Ectodermal cell (in vitro differentiated cells): Measurements from ENCODE around the gene FAM20C.

Experiments used
- H3K27ac ChIP-seq: 2 replicates; pipeline ENCODE4 v1.7.0; 2013; ENCODE audit warnings: mild to moderate bottlenecking, low read depth, low read length; ENCODE audit not compliant: insufficient read depth, poor library complexity, severe bottlenecking
- H3K27me3 ChIP-seq: 2 replicates; pipeline ENCODE4 v1.7.0; 2013; ENCODE audit warnings: mild to moderate bottlenecking, low read length; ENCODE audit not compliant: insufficient read depth, control insufficient read depth, poor library complexity, severe bottlenecking
- H3K36me3 ChIP-seq: one replicate; pipeline ENCODE4 v1.7.0; 2013; ENCODE audit warnings: low read length; ENCODE audit not compliant: control insufficient read depth, insufficient read depth
- H3K4me1 ChIP-seq: one replicate; pipeline ENCODE4 v1.7.0; 2013; ENCODE audit warnings: low read length; ENCODE audit not compliant: control insufficient read depth, insufficient read depth
- H3K4me3 ChIP-seq: 2 replicates; pipeline ENCODE4 v1.7.0; 2013; ENCODE audit warnings: low read depth, low read length, control low read depth; ENCODE audit not compliant: insufficient read depth
- H3K9me3 ChIP-seq: 2 replicates; pipeline ENCODE4 v1.7.0; 2013; ENCODE audit warnings: mild to moderate bottlenecking, low read length, moderate library complexity; ENCODE audit not compliant: control insufficient read depth
- WGBS, 2 experiments: methylation state at CpG; one replicate each; pipeline ENCODE4 v1.1.7; 2013; ENCODE audit warnings: missing lambda C conversion rate in 2 of 2; 5-methylcytosine and 5-hydroxymethylcytosine counted together

Gene FAM20C

DNA sequence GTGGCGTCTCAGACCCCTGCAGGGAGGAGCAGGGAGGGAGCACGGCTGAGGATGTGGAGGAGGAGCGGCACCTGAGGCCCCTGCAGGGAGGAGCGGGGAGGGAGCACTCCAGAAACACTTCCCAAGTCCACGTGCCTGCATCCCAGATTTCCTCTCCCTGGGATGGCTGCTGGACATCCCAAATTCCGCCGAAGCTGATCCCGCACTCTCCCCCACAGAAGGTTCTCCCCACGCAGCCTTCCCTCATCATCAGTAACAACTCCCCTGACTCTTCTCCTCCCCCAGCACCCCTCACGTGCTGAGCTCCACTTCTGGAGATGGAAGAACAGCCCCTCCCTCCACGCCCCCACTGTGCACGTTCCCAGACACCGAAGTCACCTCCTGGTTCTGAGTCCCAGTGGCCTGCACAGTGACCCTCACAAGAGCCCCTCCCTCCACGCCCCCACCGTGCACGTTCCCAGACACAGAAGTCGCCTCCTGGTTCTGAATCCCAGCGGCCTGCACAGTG lies 79.8 kb downstream of the FAM20C start:
- no peaks in the 10 kb centered on the region for H3K27me3 ChIP-seq
- no peak overlapping the region for H3K4me3 ChIP-seq
- no peak overlapping the region for H3K27ac ChIP-seq
- no peaks in the 10 kb centered on the region for H3K9me3 ChIP-seq
- no peaks in the 10 kb centered on the region for H3K36me3 ChIP-seq
- H3K4me1 ChIP-seq = no peaks in the 10 kb centered on the region
- 87% methylated on average over 18 of the region's 18 CpGs for WGBS, 2 experiments

DNA sequence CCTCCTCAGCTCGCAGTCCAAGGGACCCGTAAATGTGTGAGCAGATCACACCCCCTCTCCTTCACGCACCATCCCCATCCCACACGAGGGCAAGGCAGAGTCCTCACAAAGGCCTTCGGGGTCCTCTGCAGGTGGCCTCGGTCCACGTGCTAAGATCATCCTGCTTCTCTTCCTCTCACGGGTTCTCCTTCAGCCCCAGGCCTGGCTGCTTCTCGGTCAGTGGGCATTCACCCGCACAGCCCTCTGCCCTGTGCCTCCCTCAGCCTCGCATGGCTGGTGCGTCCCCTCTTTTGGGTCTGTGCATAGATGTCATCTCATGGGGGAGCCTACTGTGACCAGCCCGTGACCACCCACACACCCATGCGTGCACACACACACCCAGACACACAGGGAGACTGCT lies 80.3 kb downstream of the FAM20C start:
- no peaks in the 10 kb centered on the region for H3K4me1 ChIP-seq
- H3K27me3 ChIP-seq = no peaks in the 10 kb centered on the region
- no peaks in the 10 kb centered on the region for H3K9me3 ChIP-seq
- H3K4me3 ChIP-seq = no peak overlapping the region
- no peak overlapping the region for H3K27ac ChIP-seq
- 80% methylated on average over 14 of the region's 14 CpGs for WGBS, 2 experiments
- H3K36me3 ChIP-seq = no peaks in the 10 kb centered on the region

DNA sequence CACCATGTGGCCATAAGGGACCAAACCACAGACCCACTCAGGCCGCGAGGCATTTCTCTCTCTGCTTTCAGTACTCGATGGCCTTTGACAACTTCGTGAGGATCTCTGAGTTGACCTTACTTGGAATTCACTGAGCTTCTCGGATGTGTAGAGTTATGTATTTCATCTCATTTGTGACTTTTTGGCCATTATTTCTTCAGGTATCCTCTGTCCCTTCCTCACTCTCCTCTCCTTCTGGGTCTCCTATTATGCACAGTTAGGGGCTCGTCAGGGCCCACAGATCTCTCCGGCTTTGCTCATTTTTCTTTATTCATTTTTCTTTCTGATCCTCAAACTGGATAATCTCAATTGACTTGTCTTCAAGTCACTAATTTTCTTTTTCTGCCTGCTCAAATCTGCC lies 81.0 kb downstream of the FAM20C start:
- Histone ChIP-seq H3K4me1 (no peaks in the 10 kb centered on the region), H3K9me3 (no peaks in the 10 kb centered on the region), H3K4me3 (no peak overlapping the region), H3K27ac (no peak overlapping the region), H3K36me3 (no peaks in the 10 kb centered on the region), H3K27me3 (no peaks in the 10 kb centered on the region)
- 93 to 94% methylated on average over 7 of the region's 7 CpGs for WGBS, 2 experiments

DNA sequence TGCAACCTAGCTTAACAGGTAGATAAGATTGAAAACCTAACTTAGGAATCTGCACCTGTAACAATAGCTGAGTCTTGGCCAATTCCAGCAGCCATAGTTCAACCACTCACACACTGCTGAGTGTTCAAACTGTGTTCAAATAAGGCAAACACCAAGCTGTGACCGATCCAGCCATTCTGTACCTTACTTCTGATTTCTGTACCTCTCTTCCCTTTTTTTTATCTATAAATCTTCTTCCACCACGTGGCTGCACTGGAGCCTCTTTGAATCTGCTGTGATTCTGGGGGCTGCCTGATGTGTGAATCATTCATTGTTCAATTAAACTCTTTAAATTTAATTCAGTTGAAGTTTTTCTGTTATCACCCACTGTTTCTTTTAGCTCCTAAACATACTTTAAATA lies 81.9 kb downstream of the FAM20C start:
- 44 to 51% methylated on average over 2 of the region's 2 CpGs for WGBS, 2 experiments
- Histone ChIP-seq H3K4me1 (no peaks in the 10 kb centered on the region), H3K4me3 (no peak overlapping the region), H3K36me3 (no peaks in the 10 kb centered on the region), H3K27me3 (no peaks in the 10 kb centered on the region), H3K9me3 (no peaks in the 10 kb centered on the region), H3K27ac (no peak overlapping the region)

DNA sequence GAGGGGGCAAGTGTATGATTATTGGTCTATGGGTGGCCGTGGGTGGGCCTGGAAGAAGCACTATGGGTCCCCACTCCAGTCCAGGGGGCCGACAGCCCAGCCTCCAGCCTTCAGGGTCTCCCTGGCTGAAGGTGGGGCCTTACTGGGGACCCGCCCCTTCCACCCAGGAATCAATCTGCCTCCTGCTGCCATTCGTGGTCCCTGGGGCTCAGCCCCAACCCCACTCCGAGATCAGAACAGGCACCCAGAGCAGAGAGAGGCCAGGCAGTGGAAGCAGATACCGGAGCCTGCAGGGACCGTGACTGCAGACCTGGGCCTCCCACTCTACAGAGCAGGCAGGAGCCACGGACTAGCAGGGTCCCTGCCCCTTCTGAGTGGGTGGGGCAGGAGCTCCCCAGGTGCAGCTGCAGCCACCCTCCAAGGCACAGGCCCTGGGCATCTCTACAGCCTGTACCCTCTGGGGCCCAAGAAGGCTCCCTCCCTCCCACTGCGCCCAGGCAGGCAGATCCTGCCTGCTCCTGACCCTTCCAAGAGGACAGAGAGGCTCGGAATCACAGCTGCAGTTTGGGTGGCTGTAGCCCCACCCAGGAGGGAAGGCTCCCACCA lies 84.0 kb downstream of the FAM20C start:
- H3K4me1 ChIP-seq = no peaks in the 10 kb centered on the region
- H3K27me3 ChIP-seq = no peaks in the 10 kb centered on the region
- no peaks in the 10 kb centered on the region for H3K9me3 ChIP-seq
- no peaks in the 10 kb centered on the region for H3K36me3 ChIP-seq
- 85 to 86% methylated on average over 10 of the region's 10 CpGs for WGBS, 2 experiments
- no peak overlapping the region for H3K27ac ChIP-seq
- no peak overlapping the region for H3K4me3 ChIP-seq

DNA sequence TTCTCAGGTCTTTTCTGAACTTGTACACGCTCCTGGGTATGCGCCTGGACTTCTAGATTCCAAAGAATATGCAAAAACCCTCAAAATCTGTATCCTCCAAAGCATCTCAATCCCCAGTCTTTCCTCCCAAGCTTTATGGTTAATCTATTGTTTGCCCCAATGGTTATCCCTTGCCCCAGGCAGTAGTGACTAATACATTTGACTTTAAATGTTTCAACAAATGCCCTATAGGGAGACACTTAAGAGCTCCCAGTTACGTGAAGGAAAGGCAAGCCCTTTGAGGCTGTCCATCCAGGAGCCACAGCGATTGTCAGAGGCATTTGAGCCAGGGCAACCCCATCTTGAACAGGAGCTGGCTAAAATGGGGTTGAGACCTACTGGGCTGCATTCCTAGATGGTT lies 84.9 kb downstream of the FAM20C start:
- H3K9me3 ChIP-seq = no peaks in the 10 kb centered on the region
- H3K27ac ChIP-seq = no peak overlapping the region
- H3K27me3 ChIP-seq = no peaks in the 10 kb centered on the region
- no peaks in the 10 kb centered on the region for H3K36me3 ChIP-seq
- H3K4me3 ChIP-seq = no peak overlapping the region
- H3K4me1 ChIP-seq = no peaks in the 10 kb centered on the region
- WGBS, 2 experiments = 89 to 91% methylated on average over 4 of the region's 4 CpGs

DNA sequence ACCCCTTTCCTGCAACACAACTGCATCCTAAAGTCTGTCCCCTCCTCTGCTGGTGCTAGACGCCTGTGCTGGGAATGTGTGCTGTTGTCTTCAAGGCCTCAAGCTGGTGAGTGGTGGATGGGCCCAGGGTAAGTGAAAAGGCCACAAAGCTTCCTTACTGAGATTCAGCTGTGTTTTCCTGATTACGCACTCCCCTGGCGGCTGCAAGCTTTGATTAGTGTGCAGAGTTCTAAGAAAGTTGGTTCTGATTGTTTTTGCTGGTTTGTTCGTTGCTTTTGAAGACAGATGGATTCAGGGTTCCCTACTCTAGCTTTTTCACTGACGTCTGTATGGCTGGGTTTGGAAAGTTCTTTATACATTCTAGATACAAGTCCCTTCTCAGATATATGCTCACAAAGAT lies 85.7 kb downstream of the FAM20C start:
- Histone ChIP-seq H3K27me3 (no peaks in the 10 kb centered on the region), H3K27ac (no peak overlapping the region), H3K4me1 (no peaks in the 10 kb centered on the region), H3K36me3 (no peaks in the 10 kb centered on the region), H3K4me3 (no peak overlapping the region), H3K9me3 (no peaks in the 10 kb centered on the region)
- WGBS, 2 experiments = 91% methylated on average over 5 of the region's 5 CpGs

DNA sequence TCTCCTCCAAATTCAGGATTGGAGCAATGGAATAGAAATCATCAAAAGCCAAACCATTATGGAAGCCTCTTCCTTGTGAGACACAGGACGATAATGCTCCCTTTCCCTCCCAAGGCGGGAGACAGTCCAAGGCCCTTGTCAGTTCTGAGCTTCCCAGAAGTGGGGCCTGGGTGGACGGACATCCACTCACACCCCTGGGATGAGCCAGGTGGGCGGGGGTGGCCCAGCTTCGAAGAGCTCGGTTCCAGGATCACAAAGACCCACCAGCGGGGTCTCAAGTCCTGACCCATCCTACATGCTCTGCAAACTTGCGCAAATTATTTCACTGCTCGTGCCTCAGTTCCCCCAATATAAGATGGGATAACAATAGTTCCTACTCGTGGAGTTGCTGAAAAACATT lies 87.5 kb downstream of the FAM20C start:
- H3K36me3 ChIP-seq = no peaks in the 10 kb centered on the region
- no peak overlapping the region for H3K4me3 ChIP-seq
- WGBS, 2 experiments = 87 to 90% methylated on average over 10 of the region's 10 CpGs
- no peak overlapping the region for H3K27ac ChIP-seq
- no peaks in the 10 kb centered on the region for H3K4me1 ChIP-seq
- H3K27me3 ChIP-seq = no peaks in the 10 kb centered on the region
- H3K9me3 ChIP-seq = no peaks in the 10 kb centered on the region

DNA sequence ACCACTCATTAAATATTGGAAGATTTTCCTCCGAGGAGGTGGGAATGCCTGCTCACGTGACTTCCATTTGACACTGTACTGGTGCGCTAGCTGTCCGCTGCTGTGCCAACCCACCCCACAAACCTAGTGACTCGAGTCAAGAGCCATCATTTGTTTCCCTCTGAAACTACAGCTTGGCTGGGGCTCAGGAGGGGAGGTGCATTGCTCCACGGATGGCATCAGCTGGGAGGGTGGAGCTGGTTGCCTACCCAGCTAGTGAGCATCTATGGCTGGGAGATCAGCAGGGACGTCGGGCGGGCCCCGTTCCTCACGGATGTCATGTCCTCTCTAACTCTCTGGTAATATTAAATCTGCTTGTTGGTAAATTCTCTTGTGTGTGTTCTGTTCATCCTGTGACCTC lies 88.1 kb downstream of the FAM20C start:
- no peak overlapping the region for H3K27ac ChIP-seq
- no peak overlapping the region for H3K4me3 ChIP-seq
- H3K36me3 ChIP-seq = no peaks in the 10 kb centered on the region
- no peaks in the 10 kb centered on the region for H3K4me1 ChIP-seq
- no peaks in the 10 kb centered on the region for H3K9me3 ChIP-seq
- 86% methylated on average over 11 of the region's 11 CpGs for WGBS, 2 experiments
- H3K27me3 ChIP-seq = no peaks in the 10 kb centered on the region

DNA sequence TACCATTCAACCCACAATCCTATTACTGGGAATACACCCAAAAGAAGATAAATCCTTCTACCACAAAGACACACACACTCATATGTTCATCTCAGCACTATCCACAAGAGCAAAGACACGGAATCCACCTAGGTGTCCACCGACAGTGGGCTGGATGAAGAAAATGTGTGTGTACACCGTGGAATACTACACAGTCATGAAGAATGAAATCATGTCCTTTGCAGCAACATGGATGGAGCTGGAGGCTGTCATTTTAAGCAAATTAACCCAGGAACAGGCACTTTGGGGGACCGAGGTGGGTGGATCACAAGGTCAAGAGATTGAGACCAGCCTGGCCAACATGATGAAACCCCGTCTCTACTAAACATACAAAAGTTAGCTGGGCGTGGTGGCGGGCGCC lies 89.3 kb downstream of the FAM20C start:
- H3K27me3 ChIP-seq = no peaks in the 10 kb centered on the region
- H3K9me3 ChIP-seq = no peaks in the 10 kb centered on the region
- H3K4me3 ChIP-seq = no peak overlapping the region
- H3K4me1 ChIP-seq = no peaks in the 10 kb centered on the region
- WGBS, 2 experiments = 89 to 95% methylated on average over 8 of the region's 8 CpGs
- no peak overlapping the region for H3K27ac ChIP-seq
- no peaks in the 10 kb centered on the region for H3K36me3 ChIP-seq

DNA sequence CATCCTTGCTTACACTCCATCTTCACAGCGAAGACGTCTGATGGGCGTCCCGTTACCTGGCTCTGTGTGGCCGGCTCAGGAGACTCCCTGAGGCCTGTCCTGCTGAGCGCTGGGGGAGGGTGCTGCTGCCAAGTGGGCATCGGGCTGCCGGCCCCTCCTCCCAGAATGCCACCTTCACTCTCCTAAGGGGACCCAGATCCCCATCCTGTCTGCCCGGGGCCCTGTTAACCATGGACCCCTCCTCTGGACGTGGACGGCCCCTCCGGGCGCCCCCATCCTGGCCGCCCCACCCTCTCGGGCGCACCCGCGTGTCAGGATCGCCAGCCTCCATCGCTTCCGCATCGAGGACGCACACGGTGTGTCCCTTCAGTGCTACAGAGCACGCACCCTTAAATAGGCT lies 90.2 kb downstream of the FAM20C start:
- Histone ChIP-seq H3K36me3 (no peaks in the 10 kb centered on the region), H3K4me1 (no peaks in the 10 kb centered on the region), H3K4me3 (no peak overlapping the region), H3K9me3 (no peaks in the 10 kb centered on the region), H3K27me3 (no peaks in the 10 kb centered on the region), H3K27ac (no peak overlapping the region)
- WGBS, 2 experiments = 94 to 96% methylated on average over 25 of the region's 25 CpGs
